ENCODE results near the gene NRG3. TPM values are rescaled to one million over a fixed set of nuclear protein-coding genes. Genes with fewer than 3 reads are reported as not detected.
"Not testable (repeated sequence)": the region's sequence is repeated elsewhere in the genome, so short reads cannot be mapped to it uniquely, and the experiment has no call there.

The NRG3 gene
- total RNA-seq, 2 donors from 2014 or later: not detected

GRCh38 chr10:82609845-82610244, 734.9 kb downstream of the NRG3 start:
- Mint-ChIP-seq H3K36me3 (no peaks in the 10 kb centered on the region), H3K9me3 (peaks cover 6 to 21% of the 10 kb centered on the region in 2 donors), H3K27ac (no peak overlapping the region)
- no peak for ATAC-seq
- DNase-seq (ENCODE audit: low spot score in 2 of 2): no peak

DNA sequence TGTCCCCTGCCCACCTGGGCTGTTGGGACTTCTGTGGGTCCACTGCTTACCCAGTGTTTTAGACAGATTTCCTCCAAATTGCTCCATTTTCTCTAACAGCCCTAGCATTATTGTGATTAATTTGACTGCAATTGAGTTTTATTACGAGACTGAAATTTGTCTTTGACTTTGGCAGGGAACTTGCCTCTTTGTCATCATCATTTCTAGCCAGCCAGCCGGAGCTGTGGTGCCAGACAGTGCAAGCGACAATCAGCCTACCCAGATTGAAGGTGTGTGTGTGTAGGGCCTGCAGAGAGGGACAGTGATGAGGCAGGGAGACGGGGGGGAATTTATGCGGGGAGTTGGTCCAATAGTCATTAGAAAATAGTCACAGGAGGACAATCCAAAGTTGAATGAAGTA, 743.0 kb downstream of the NRG3 start:
- DNase-seq (ENCODE audit: low spot score in 2 of 2) (no peak), ATAC-seq (no peak)
- Mint-ChIP-seq H3K9me3 (peaks cover under 1 to 5% of the 10 kb centered on the region in 2 donors), H3K36me3 (no peaks in the 10 kb centered on the region), H3K27ac (no peak overlapping the region)

DNA sequence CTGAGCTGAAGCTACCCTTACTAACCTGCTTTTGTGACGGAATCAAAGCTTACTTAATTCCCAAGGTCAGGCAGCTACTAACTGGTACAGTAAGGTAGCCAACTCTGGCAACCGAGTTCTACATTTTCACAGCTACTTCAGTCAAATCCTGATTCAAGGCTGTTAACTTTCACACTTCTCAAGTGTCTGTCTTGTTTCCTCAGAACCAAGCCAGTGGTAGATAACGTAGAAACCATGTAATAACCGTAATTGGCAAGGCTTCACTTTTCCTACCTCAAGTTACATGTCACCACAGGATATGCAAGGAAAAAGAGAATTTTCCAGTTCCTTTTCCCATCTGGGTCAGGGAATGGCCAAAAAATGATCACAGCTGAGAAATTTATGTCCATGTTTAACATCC, 746.7 kb downstream of the NRG3 start:
- ATAC-seq (no peak), DNase-seq (ENCODE audit: low spot score in 2 of 2) (no peak)
- H3K9me3 Mint-ChIP-seq: peaks cover 5 to 12% of the 10 kb centered on the region in 2 donors
- H3K27ac Mint-ChIP-seq: no peak overlapping the region
- no peaks in the 10 kb centered on the region for H3K36me3 Mint-ChIP-seq

- DNase-seq (ENCODE audit: low spot score in 2 of 2) (no peak), ATAC-seq (no peak)
- Mint-ChIP-seq H3K27ac (no peak overlapping the region), H3K36me3 (no peaks in the 10 kb centered on the region), H3K9me3 (peaks cover 5 to 9% of the 10 kb centered on the region in 2 donors)
These were observed 747.5 kb downstream of the NRG3 start for GRCh38 chr10:82622479-82622878.

- Mint-ChIP-seq H3K9me3 (peaks cover 14 to 20% of the 10 kb centered on the region in 2 donors), H3K27ac (no peak overlapping the region), H3K36me3 (no peaks in the 10 kb centered on the region)
- ATAC-seq (no peak), DNase-seq (ENCODE audit: low spot score in 2 of 2) (no peak)
These were observed 750.7 kb downstream of the NRG3 start for GRCh38 chr10:82625512-82626189.

- Mint-ChIP-seq H3K27ac (no peak overlapping the region), H3K9me3 (peaks cover 17 to 19% of the 10 kb centered on the region in 2 donors), H3K36me3 (no peaks in the 10 kb centered on the region)
- DNase-seq (ENCODE audit: low spot score in 2 of 2) (no peak), ATAC-seq (no peak)
These were observed 753.4 kb downstream of the NRG3 start for GRCh38 chr10:82628373-82628772.

GRCh38 chr10:82643076-82643475, 768.1 kb downstream of the NRG3 start:
- no peak for ATAC-seq
- Mint-ChIP-seq H3K27ac (no peak overlapping the region), H3K36me3 (no peaks in the 10 kb centered on the region), H3K9me3 (peaks cover 7 to 16% of the 10 kb centered on the region in 2 donors)
- DNase-seq (ENCODE audit: low spot score in 2 of 2): no peak

- ATAC-seq (no peak), DNase-seq (ENCODE audit: low spot score in 2 of 2) (no peak)
- Mint-ChIP-seq H3K9me3 (peaks cover 7 to 16% of the 10 kb centered on the region in 2 donors), H3K27ac (no peak overlapping the region), H3K36me3 (no peaks in the 10 kb centered on the region)
These were observed 768.6 kb downstream of the NRG3 start for GRCh38 chr10:82643601-82644000.

DNA sequence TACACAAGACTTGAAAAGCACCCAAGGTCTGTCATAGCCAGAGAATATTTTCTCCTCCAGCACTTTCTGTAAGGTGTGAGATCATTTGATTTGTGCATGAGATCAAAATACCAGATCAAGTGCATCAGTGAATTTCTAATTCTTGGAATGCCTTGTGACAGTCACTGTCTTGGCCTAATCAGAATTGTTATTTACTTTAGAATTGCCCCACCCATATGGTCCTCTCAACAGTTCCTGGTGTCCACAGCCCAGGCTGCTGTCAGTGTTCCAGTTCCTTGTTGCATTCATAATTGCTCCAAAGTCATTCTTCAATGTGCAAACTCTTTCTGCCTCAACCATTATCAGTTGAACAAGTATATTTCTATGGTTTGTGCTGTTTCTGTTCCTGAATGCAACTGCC, 770.2 kb downstream of the NRG3 start:
- H3K9me3 Mint-ChIP-seq: peaks cover 7 to 13% of the 10 kb centered on the region in 2 donors
- H3K36me3 Mint-ChIP-seq: no peaks in the 10 kb centered on the region
- DNase-seq (ENCODE audit: low spot score in 2 of 2) (no peak), ATAC-seq (no peak)
- H3K27ac Mint-ChIP-seq: no peak overlapping the region

GRCh38 chr10:82653244-82654155, 778.5 kb downstream of the NRG3 start:
- no peak overlapping the region for H3K27ac Mint-ChIP-seq
- ATAC-seq: no peak
- H3K9me3 Mint-ChIP-seq: peaks cover 16 to 24% of the 10 kb centered on the region in 2 donors
- no peaks in the 10 kb centered on the region for H3K36me3 Mint-ChIP-seq
- DNase-seq (ENCODE audit: low spot score in 2 of 2): no peak

GRCh38 chr10:82660205-82660604, 785.2 kb downstream of the NRG3 start:
- no peak for DNase-seq (ENCODE audit: low spot score in 2 of 2)
- H3K9me3 Mint-ChIP-seq: peaks cover 0 to 8% of the 10 kb centered on the region in 2 donors
- no peak for ATAC-seq
- H3K27ac Mint-ChIP-seq: no peak overlapping the region
- H3K36me3 Mint-ChIP-seq: no peaks in the 10 kb centered on the region

DNA sequence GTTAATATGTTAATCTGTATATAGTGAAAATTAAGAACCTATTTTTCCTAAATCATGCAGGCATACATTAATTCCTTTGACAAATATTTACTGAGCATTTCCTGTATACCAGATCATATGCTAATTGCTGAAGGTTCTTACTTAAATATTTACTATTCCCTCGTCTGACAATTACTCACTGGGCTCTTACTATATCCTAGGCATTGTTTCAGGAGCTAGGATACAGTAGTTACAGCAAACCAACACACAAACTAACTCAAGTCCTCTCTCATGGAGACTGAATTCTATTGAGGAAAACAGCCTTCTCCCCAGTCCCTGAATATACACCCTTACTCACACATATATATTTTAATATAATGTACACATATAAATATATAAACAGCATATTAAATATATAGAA, 786.0 kb downstream of the NRG3 start:
- no peak for ATAC-seq
- Mint-ChIP-seq H3K27ac (no peak overlapping the region), H3K36me3 (no peaks in the 10 kb centered on the region), H3K9me3 (peaks cover 0 to 8% of the 10 kb centered on the region in 2 donors)
- no peak for DNase-seq (ENCODE audit: low spot score in 2 of 2)

DNA sequence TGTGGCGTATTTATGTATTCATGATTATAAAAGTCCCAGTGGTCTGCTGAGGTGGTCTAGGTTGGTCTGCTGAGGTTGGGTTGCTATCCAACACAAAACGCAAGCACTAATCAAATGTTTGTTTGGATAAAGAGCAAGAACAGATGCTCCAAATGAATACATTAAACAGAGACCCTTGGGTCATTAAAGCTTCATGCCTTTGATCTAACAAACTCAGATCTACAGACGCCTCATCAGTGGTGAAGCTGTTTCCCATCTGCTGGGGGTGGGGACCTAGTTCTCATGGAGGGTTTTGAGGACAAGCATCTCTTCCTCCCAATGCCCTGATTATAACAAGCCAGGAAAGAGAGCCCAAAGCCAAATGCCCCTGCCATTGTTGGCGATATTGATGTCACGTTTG, 786.7 kb downstream of the NRG3 start:
- no peaks in the 10 kb centered on the region for H3K36me3 Mint-ChIP-seq
- ATAC-seq (no peak), DNase-seq (ENCODE audit: low spot score in 2 of 2) (no peak)
- peaks cover 0 to 8% of the 10 kb centered on the region in 2 donors for H3K9me3 Mint-ChIP-seq
- no peak overlapping the region for H3K27ac Mint-ChIP-seq

- Mint-ChIP-seq H3K36me3 (no peaks in the 10 kb centered on the region), H3K27ac (no peak overlapping the region), H3K9me3 (peaks cover 14 to 16% of the 10 kb centered on the region in 2 donors)
- no peak for ATAC-seq
- no peak for DNase-seq (ENCODE audit: low spot score in 2 of 2)
These were observed 793.4 kb downstream of the NRG3 start for GRCh38 chr10:82668221-82668895.

DNA sequence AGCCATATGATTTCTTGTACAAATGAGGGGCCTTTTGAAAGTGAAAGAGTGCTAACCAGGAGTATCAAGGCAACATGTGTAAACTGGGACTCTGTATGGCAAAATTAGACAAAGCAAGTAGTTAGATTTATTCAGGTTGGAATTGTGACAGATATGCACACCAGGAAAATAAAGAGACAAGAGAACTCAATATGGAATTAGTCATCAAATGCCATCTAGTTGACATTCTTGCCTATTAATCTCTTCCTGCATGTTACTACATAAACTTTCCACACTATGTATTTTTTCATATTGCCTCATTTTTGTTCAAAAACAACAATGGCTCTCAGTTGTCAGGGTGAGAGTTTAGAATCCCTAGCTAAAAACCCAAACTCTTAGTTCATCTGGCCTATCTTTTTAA, 799.0 kb downstream of the NRG3 start:
- no peak for ATAC-seq
- peaks cover 0 to 5% of the 10 kb centered on the region in 2 donors for H3K36me3 Mint-ChIP-seq
- no peak overlapping the region for H3K27ac Mint-ChIP-seq
- H3K9me3 Mint-ChIP-seq: peaks cover 29 to 30% of the 10 kb centered on the region in 2 donors
- DNase-seq (ENCODE audit: low spot score in 2 of 2): no peak

GRCh38 chr10:82677932-82678331, 802.9 kb downstream of the NRG3 start:
- peaks cover 16 to 24% of the 10 kb centered on the region in 2 donors for H3K9me3 Mint-ChIP-seq
- DNase-seq (ENCODE audit: low spot score in 2 of 2); ATAC-seq: not testable (repeated sequence)

GRCh38 chr10:82678451-82678850, 803.5 kb downstream of the NRG3 start:
- H3K9me3 Mint-ChIP-seq: peaks cover 13 to 21% of the 10 kb centered on the region in 2 donors
- not testable (repeated sequence) for ATAC-seq; H3K27ac Mint-ChIP-seq; DNase-seq (ENCODE audit: low spot score in 2 of 2); H3K36me3 Mint-ChIP-seq

More at GRCh38 chr10:82677932-82678331, 802.9 kb downstream of the NRG3 start:
- not testable (repeated sequence) for H3K27ac Mint-ChIP-seq, H3K36me3 Mint-ChIP-seq

Measured in activated naive CD4-positive, alpha-beta T cell treated with anti-CD3 and anti-CD28 coated beads, Interleukin-2, amount 50 U/mL, for 72 hours (primary cell).